ENCODE results near the gene ANO3. TPM values are rescaled to one million over a fixed set of nuclear protein-coding genes. Genes with fewer than 3 reads are reported as not detected.

Gene ANO3
- total and polyA plus RNA-seq, 12 donors = 0.10 to 3.9 (median 0.65) TPM

- TF ChIP-seq POLR2A (IDR thresholded peaks at IDR 0.05) (no peak), CTCF (IDR thresholded peaks at IDR 0.05) (no peak)
- H3K9me3 ChIP-seq (replicated peaks in 1 of 3) = no peaks in the 10 kb centered on the region
- intact Hi-C loops (cut with DNase I) = no loop called here
- WGBS, 4 donors = 58 to 74% (median 68%) methylated on average over 1 of the region's 1 CpG
- no peak overlapping the region for H3K4me3 ChIP-seq
- DNase-seq = no peak
- H3K27me3 ChIP-seq = no peaks in the 10 kb centered on the region
- no peaks in the 10 kb centered on the region for H3K4me1 ChIP-seq (replicated peaks in 1 of 2)
- H3K27ac ChIP-seq = no peak overlapping the region
- H3K36me3 ChIP-seq (replicated peaks in 1 of 2) = no peaks in the 10 kb centered on the region
Observed at GRCh38 chr11:26706181-26706580, 374.3 kb downstream of the ANO3 start.

- no peak overlapping the region for H3K4me3 ChIP-seq
- H3K36me3 ChIP-seq (replicated peaks in 1 of 2) = no peaks in the 10 kb centered on the region
- no peak for DNase-seq
- H3K4me1 ChIP-seq (replicated peaks in 1 of 2) = no peaks in the 10 kb centered on the region
- no peak overlapping the region for H3K27ac ChIP-seq
- WGBS, 4 donors = 48 to 67% (median 54%) methylated on average over 2 of the region's 2 CpGs
- no peaks in the 10 kb centered on the region for H3K9me3 ChIP-seq (replicated peaks in 1 of 3)
- TF ChIP-seq CTCF (IDR thresholded peaks at IDR 0.05) (no peak), POLR2A (IDR thresholded peaks at IDR 0.05) (no peak)
- no peaks in the 10 kb centered on the region for H3K27me3 ChIP-seq
- intact Hi-C loops (cut with DNase I) = no loop called here
Observed at GRCh38 chr11:26708736-26709456, 377.0 kb downstream of the ANO3 start.

- no peak for DNase-seq
- intact Hi-C loops (cut with DNase I) = no loop called here
- no peak overlapping the region for H3K27ac ChIP-seq
- no peaks in the 10 kb centered on the region for H3K9me3 ChIP-seq (replicated peaks in 1 of 3)
- no peaks in the 10 kb centered on the region for H3K4me1 ChIP-seq (replicated peaks in 1 of 2)
- 83 to 86% (median 85%) methylated on average over 2 of the region's 2 CpGs for WGBS, 4 donors
- no peaks in the 10 kb centered on the region for H3K27me3 ChIP-seq
- no peaks in the 10 kb centered on the region for H3K36me3 ChIP-seq (replicated peaks in 1 of 2)
- TF ChIP-seq POLR2A (IDR thresholded peaks at IDR 0.05) (no peak), CTCF (IDR thresholded peaks at IDR 0.05) (no peak)
- H3K4me3 ChIP-seq = no peak overlapping the region
Observed at GRCh38 chr11:26710489-26710888, 378.6 kb downstream of the ANO3 start.

- H3K27me3 ChIP-seq = no peaks in the 10 kb centered on the region
- WGBS, 4 donors = 49 to 60% (median 56%) methylated on average over 5 of the region's 5 CpGs
- H3K9me3 ChIP-seq (replicated peaks in 1 of 3) = no peaks in the 10 kb centered on the region
- intact Hi-C loops (cut with DNase I) = no loop called here
- no peaks in the 10 kb centered on the region for H3K36me3 ChIP-seq (replicated peaks in 1 of 2)
- TF ChIP-seq CTCF (IDR thresholded peaks at IDR 0.05) (no peak), POLR2A (IDR thresholded peaks at IDR 0.05) (no peak)
- no peaks in the 10 kb centered on the region for H3K4me1 ChIP-seq (replicated peaks in 1 of 2)
- no peak overlapping the region for H3K27ac ChIP-seq
- no peak overlapping the region for H3K4me3 ChIP-seq
- no peak for DNase-seq
Observed at GRCh38 chr11:26712497-26712896, 380.6 kb downstream of the ANO3 start.

Other genes starting within 250 kb of the ANO3 start
- gene MUC15, start 240.1 kb downstream of the ANO3 start, total RNA-seq = under 1 TPM in 3 of 9 donors, not detected in 6; 0.07 to 0.95 (median 0.34) TPM
- under 1 TPM in 2 of 3 donors, not detected in 1; 0.26 to 0.32 TPM for gene MUC15, start 240.1 kb downstream of the ANO3 start, polyA plus RNA-seq